ENCODE measurements around the gene TOX2. TPM values are rescaled to one million over a fixed set of nuclear protein-coding genes. Genes with fewer than 3 reads are reported as not detected.

Gene TOX2
- total RNA-seq, 1 experiment from 2014 or later = 1.7 TPM

- Histone ChIP-seq H3K14ac (ENCODE audit: insufficient read depth, low read length) (no peak overlapping the region; the same call in 1 of the 2 replicates), H3K4me1 (ENCODE audit: insufficient read depth, low read length) (no peaks in the 10 kb centered on the region), H3K79me2 (ENCODE audit: insufficient read depth, low read length) (no peaks in the 10 kb centered on the region), H3K4ac (ENCODE audit: low read depth, low read length) (no peak overlapping the region), H3K79me1 (ENCODE audit: insufficient read depth, low read depth, low read length, poor library complexity, severe bottlenecking) (no peaks in the 10 kb centered on the region), H3K4me2 (ENCODE audit: insufficient read depth, insufficient read length, low read length) (no peak overlapping the region), H2BK12ac (ENCODE audit: insufficient read length, low read depth, low read length) (no peak overlapping the region), H2AK5ac (ENCODE audit: insufficient read length, low read length) (no peak overlapping the region), H4K91ac (ENCODE audit: insufficient read length, low read depth, low read length) (no peak overlapping the region), H3K18ac (ENCODE audit: insufficient read length, low read depth, low read length) (no peak overlapping the region), H3K23ac (ENCODE audit: insufficient read length, low read depth, low read length) (no peak overlapping the region), H3K9me3 (ENCODE audit: control insufficient read depth, low read depth, low read length) (no peaks in the 10 kb centered on the region), H4K5ac (ENCODE audit: insufficient read length, low read depth, low read length) (no peak overlapping the region), H2AFZ (ENCODE audit: low read length) (no peak overlapping the region), H4K8ac (replicated peaks; ENCODE audit: insufficient read length, low read depth, low read length) (no peak overlapping the region), H3K23me2 (ENCODE audit: insufficient read length, low read depth, low read length, poor library complexity, severe bottlenecking) (no peaks in the 10 kb centered on the region), H3T11ph (ENCODE audit: low read length) (no peak overlapping the region), H2BK5ac (ENCODE audit: insufficient read length, low read length) (no peak overlapping the region), H3K56ac (ENCODE audit: insufficient read length, low read depth, low read length) (no peak overlapping the region), H4K20me1 (ENCODE audit: control insufficient read depth, insufficient read depth, insufficient read length) (no peaks in the 10 kb centered on the region), H2BK20ac (ENCODE audit: low read depth, low read length, poor library complexity, severe bottlenecking) (no peak overlapping the region), H3K27ac (ENCODE audit: insufficient read length, low read depth, low read length) (no peak overlapping the region), H2BK120ac (ENCODE audit: low read depth, low read length, poor library complexity, severe bottlenecking) (no peak overlapping the region), H3K9ac (ENCODE audit: extremely low read depth, insufficient read length, low read length) (no peak overlapping the region), H3K27me3 (ENCODE audit: insufficient read depth, low read length) (no peaks in the 10 kb centered on the region), H2BK15ac (ENCODE audit: low read depth, low read length) (no peak overlapping the region)
- H3K9me3 Mint-ChIP-seq = no peaks in the 10 kb centered on the region
- no peak overlapping the region for H3K27ac Mint-ChIP-seq
- H3K27me3 Mint-ChIP-seq (ENCODE audit: low read depth) = no peaks in the 10 kb centered on the region; the same call in 1 of the 2 replicates
- H3K36me3 Mint-ChIP-seq (ENCODE audit: insufficient read depth in 1 of 3, low read depth in 3 of 3) = no peaks in the 10 kb centered on the region
- DNase-seq = no peak
- TF ChIP-seq CTCF (conservative IDR thresholded peaks at IDR 0.05) = no peak
- whole genome bisulfite sequencing (ENCODE audit: extremely low coverage, insufficient read length, low lambda C conversion rate) = no CpG with 5 or more reads among the region's 11 CpGs
- peaks cover 14 to 20% of the 10 kb centered on the region in 2 experiments for H3K4me1 Mint-ChIP-seq
- H3K4me3 Mint-ChIP-seq = no peak overlapping the region
Observed at GRCh38 chr20:44017211-44017610, 102.6 kb downstream of the TOX2 start.
